ENCODE measurements around the gene SSX2IP. TPM values are rescaled to one million over a fixed set of nuclear protein-coding genes. Genes with fewer than 3 reads are reported as not detected.

SSX2IP gene
- total and polyA plus RNA-seq, 4 donors = 3.7 to 21.8 (median 6.4) TPM

- TF ChIP-seq FOXA1 (IDR thresholded peaks at IDR 0.05) (no peak), FOXA2 (IDR thresholded peaks at IDR 0.05) (no peak), ATF3 (IDR thresholded peaks at IDR 0.05) (no peak)
- Histone ChIP-seq H3K9me3 (ENCODE audit: control insufficient read depth in 4 of 4, low read length in 3 of 4) (peaks cover 0 to 3% (median 0%) of the 10 kb centered on the region in 4 donors), H3K27me3 (ENCODE audit: control insufficient read depth in 4 of 4, insufficient read depth in 4 of 4, low read length in 3 of 4) (no peaks in the 10 kb centered on the region), H3K36me3 (ENCODE audit: control insufficient read depth in 4 of 4, insufficient read depth in 3 of 4, low read depth in 1 of 4, low read length in 3 of 4) (no peaks in the 10 kb centered on the region), H3K4me1 (ENCODE audit: control insufficient read depth in 4 of 4, insufficient read depth in 4 of 4, low read length in 3 of 4) (no peaks in the 10 kb centered on the region), H3K4me3 (ENCODE audit: low read depth in 1 of 3, low read length in 3 of 3) (no peak overlapping the region), H3K9ac (ENCODE audit: low read depth in 1 of 2, low read length in 2 of 2) (no peak overlapping the region), H3K27ac (ENCODE audit: low read depth in 1 of 2, low read length in 2 of 2) (no peak overlapping the region)
- DNase-seq (ENCODE audit: low spot score) = no peak
- WGBS = 75% methylated on average over 6 of the region's 6 CpGs
Observed at GRCh38 chr1:84632137-84632536, 58.1 kb downstream of the SSX2IP start.

GRCh38 chr1:84624876-84625275 lies 65.4 kb downstream of the SSX2IP start:
- H3K4me3 ChIP-seq (ENCODE audit: low read depth in 1 of 3, low read length in 3 of 3) = no peak overlapping the region
- H3K9me3 ChIP-seq (ENCODE audit: control insufficient read depth in 4 of 4, low read length in 3 of 4) = no peaks in the 10 kb centered on the region
- no peak for DNase-seq (ENCODE audit: low spot score)
- no peak overlapping the region for H3K9ac ChIP-seq (ENCODE audit: low read depth in 1 of 2, low read length in 2 of 2)
- no peak overlapping the region for H3K27ac ChIP-seq (ENCODE audit: low read depth in 1 of 2, low read length in 2 of 2)
- WGBS = 90% methylated on average over 5 of the region's 5 CpGs
- TF ChIP-seq NR2F2 (IDR thresholded peaks at IDR 0.05) (no peak), TAF1 (conservative IDR thresholded peaks at IDR 0.05) (no peak)
- H3K36me3 ChIP-seq (ENCODE audit: control insufficient read depth in 4 of 4, insufficient read depth in 3 of 4, low read depth in 1 of 4, low read length in 3 of 4) = no peaks in the 10 kb centered on the region
- peaks cover 0 to 9% (median 3%) of the 10 kb centered on the region in 4 donors for H3K4me1 ChIP-seq (ENCODE audit: control insufficient read depth in 4 of 4, insufficient read depth in 4 of 4, low read length in 3 of 4)
- no peaks in the 10 kb centered on the region for H3K27me3 ChIP-seq (ENCODE audit: control insufficient read depth in 4 of 4, insufficient read depth in 4 of 4, low read length in 3 of 4)

GRCh38 chr1:84621553-84621952 lies 68.7 kb downstream of the SSX2IP start:
- Histone ChIP-seq H3K9ac (ENCODE audit: low read depth in 1 of 2, low read length in 2 of 2) (no peak overlapping the region), H3K36me3 (ENCODE audit: control insufficient read depth in 4 of 4, insufficient read depth in 3 of 4, low read depth in 1 of 4, low read length in 3 of 4) (no peaks in the 10 kb centered on the region), H3K4me1 (ENCODE audit: control insufficient read depth in 4 of 4, insufficient read depth in 4 of 4, low read length in 3 of 4) (peaks cover 0 to 9% (median 3%) of the 10 kb centered on the region in 4 donors), H3K27ac (ENCODE audit: low read depth in 1 of 2, low read length in 2 of 2) (no peak overlapping the region), H3K27me3 (ENCODE audit: control insufficient read depth in 4 of 4, insufficient read depth in 4 of 4, low read length in 3 of 4) (no peaks in the 10 kb centered on the region), H3K4me3 (ENCODE audit: low read depth in 1 of 3, low read length in 3 of 3) (no peak overlapping the region), H3K9me3 (ENCODE audit: control insufficient read depth in 4 of 4, low read length in 3 of 4) (no peaks in the 10 kb centered on the region)
- no peak for DNase-seq (ENCODE audit: low spot score)
- WGBS = 84% methylated on average over 14 of the region's 14 CpGs
- TF ChIP-seq YY1 (IDR thresholded peaks at IDR 0.05) = no peak
- no peak for TF ChIP-seq GABPA (IDR thresholded peaks at IDR 0.05 in 1 of 2, conservative IDR thresholded peaks at IDR 0.05 in 1 of 2)
- no peak for TF ChIP-seq EGR1 (IDR thresholded peaks at IDR 0.05; ENCODE audit: low read depth in 2 of 2)
- TF ChIP-seq FOXA1 (IDR thresholded peaks at IDR 0.05) = no peak
- TF ChIP-seq TAF1 (conservative IDR thresholded peaks at IDR 0.05) = no peak
- no peak for TF ChIP-seq JUND (IDR thresholded peaks at IDR 0.05)
- TF ChIP-seq HNF4G (IDR thresholded peaks at IDR 0.05) = no peak
- no peak for TF ChIP-seq ATF3 (IDR thresholded peaks at IDR 0.05)
- TF ChIP-seq MAX (IDR thresholded peaks at IDR 0.05) = no peak
- no peak for TF ChIP-seq NR2F2 (IDR thresholded peaks at IDR 0.05)
- no peak for TF ChIP-seq RAD21 (IDR thresholded peaks at IDR 0.05)

- TF ChIP-seq CTCF (IDR thresholded peaks at IDR 0.05; ENCODE audit: low read depth, low read length, missing input control) (peak; percentile 67), HNF4G (IDR thresholded peaks at IDR 0.05) (no peak), RXRA (IDR thresholded peaks at IDR 0.05) (no peak), MAX (IDR thresholded peaks at IDR 0.05) (no peak), RAD21 (IDR thresholded peaks at IDR 0.05) (peak; percentile 80 to 88), ATF3 (IDR thresholded peaks at IDR 0.05) (no peak), NR2F2 (IDR thresholded peaks at IDR 0.05) (no peak), JUND (IDR thresholded peaks at IDR 0.05) (no peak), GABPA (IDR thresholded peaks at IDR 0.05 in 1 of 2, conservative IDR thresholded peaks at IDR 0.05 in 1 of 2) (no peak)
- Histone ChIP-seq H3K27me3 (ENCODE audit: control insufficient read depth in 4 of 4, insufficient read depth in 4 of 4, low read length in 3 of 4) (no peaks in the 10 kb centered on the region), H3K27ac (ENCODE audit: low read depth in 1 of 2, low read length in 2 of 2) (peak overlapping the region; percentile 28 to 57), H3K9me3 (ENCODE audit: control insufficient read depth in 4 of 4, low read length in 3 of 4) (no peaks in the 10 kb centered on the region), H3K4me3 (ENCODE audit: low read depth in 1 of 3, low read length in 3 of 3) (peak overlapping the region; percentile 52 to 87 (median 77)), H3K9ac (ENCODE audit: low read depth in 1 of 2, low read length in 2 of 2) (peak overlapping the region in 1 of 2 donors; percentile 78), H3K4me1 (ENCODE audit: control insufficient read depth in 4 of 4, insufficient read depth in 4 of 4, low read length in 3 of 4) (peaks cover 0 to 9% (median 3%) of the 10 kb centered on the region in 4 donors), H3K36me3 (ENCODE audit: control insufficient read depth in 4 of 4, insufficient read depth in 3 of 4, low read depth in 1 of 4, low read length in 3 of 4) (no peaks in the 10 kb centered on the region)
- DNase-seq (ENCODE audit: low spot score) = peak; percentile 82
- WGBS = 1% methylated on average over 46 of the region's 46 CpGs
Observed at GRCh38 chr1:84620720-84621313, 69.4 kb downstream of the SSX2IP start.

Data from liver (tissue), 9 donors.